HEK293 (cell line): ENCODE results near the gene ANGPTL4.

Source experiments
- BCL11A ChIP-seq: fragments of 450-650 bp; formaldehyde crosslinking; IDR thresholded peaks from 2 replicates; pipeline ENCODE4 v1.5.1; 2016; ENCODE audit warnings: low read depth, missing biosample characterization, missing genetic modification characterization
- SALL2 ChIP-seq: fragments of 450-650 bp; formaldehyde crosslinking; IDR thresholded peaks from 2 replicates; pipeline ENCODE4 v1.5.0; 2017; ENCODE audit warnings: missing biosample characterization, mild to moderate bottlenecking, missing genetic modification characterization, borderline replicate concordance
- ZBTB10 ChIP-seq: fragments of 450-650 bp; formaldehyde crosslinking; IDR thresholded peaks from 2 replicates; pipeline ENCODE4 v1.5.1; 2016; ENCODE audit warnings: missing biosample characterization, missing genetic modification characterization
- ZBTB20 ChIP-seq: fragments of 450-650 bp; formaldehyde crosslinking; IDR thresholded peaks from 2 replicates; pipeline ENCODE4 v1.5.1; 2016; ENCODE audit warnings: missing biosample characterization, missing genetic modification characterization
- ZNF148 ChIP-seq: fragments of 450-650 bp; formaldehyde crosslinking; IDR thresholded peaks from 2 replicates; pipeline ENCODE4 v1.5.0; 2017; ENCODE audit warnings: missing biosample characterization, missing genetic modification characterization, borderline replicate concordance
- ZNF18 ChIP-seq: fragments of 450-650 bp; formaldehyde crosslinking; IDR thresholded peaks from 2 replicates; pipeline ENCODE4 v1.5.1; 2016; ENCODE audit warnings: missing biosample characterization, missing genetic modification characterization
- ZNF184 ChIP-seq: fragments of 450-650 bp; IDR thresholded peaks from 2 replicates; pipeline ENCODE4 v1.5.1; 2018; ENCODE audit warnings: missing biosample characterization, mild to moderate bottlenecking, missing genetic modification characterization
- ZNF24 ChIP-seq: fragments of 450-650 bp; formaldehyde crosslinking; IDR thresholded peaks from 2 replicates; pipeline ENCODE4 v1.5.1; 2016; ENCODE audit warnings: missing biosample characterization, missing genetic modification characterization
- ZNF280D ChIP-seq: fragments of 450-650 bp; formaldehyde crosslinking; IDR thresholded peaks from 2 replicates; pipeline ENCODE4 v1.5.1; 2016; ENCODE audit warnings: missing biosample characterization, missing genetic modification characterization
- ZNF324 ChIP-seq: fragments of 450-650 bp; formaldehyde crosslinking; IDR thresholded peaks from 2 replicates; pipeline ENCODE4 v1.5.1; 2016; ENCODE audit warnings: missing biosample characterization, missing genetic modification characterization
- ZNF416 ChIP-seq: fragments of 450-650 bp; formaldehyde crosslinking; IDR thresholded peaks from 2 replicates; pipeline ENCODE4 v1.5.1; 2016; ENCODE audit warnings: missing biosample characterization, missing genetic modification characterization
- ZNF449 ChIP-seq: fragments of 450-650 bp; formaldehyde crosslinking; IDR thresholded peaks from 2 replicates; pipeline ENCODE4 v1.5.1; 2017; ENCODE audit warnings: missing biosample characterization, mild to moderate bottlenecking, missing genetic modification characterization, moderate library complexity
- ZNF529 ChIP-seq: fragments of 450-650 bp; formaldehyde crosslinking; IDR thresholded peaks from 2 replicates; pipeline ENCODE4 v1.5.1; 2017; ENCODE audit warnings: missing genetic modification characterization, missing biosample characterization; ENCODE audit not compliant: insufficient replicate concordance
- ZNF544 ChIP-seq: fragments of 450-650 bp; formaldehyde crosslinking; IDR thresholded peaks from 2 replicates; pipeline ENCODE4 v1.5.0; 2017; ENCODE audit warnings: missing biosample characterization, missing genetic modification characterization
- ZNF610 ChIP-seq: fragments of 450-650 bp; formaldehyde crosslinking; IDR thresholded peaks from 2 replicates; pipeline ENCODE4 v1.5.1; 2016; ENCODE audit warnings: missing biosample characterization, missing genetic modification characterization, borderline replicate concordance
- ZNF654 ChIP-seq: fragments of 450-650 bp; formaldehyde crosslinking; IDR thresholded peaks from 2 replicates; pipeline ENCODE4 v1.5.1; 2016; ENCODE audit warnings: low read depth, missing biosample characterization, missing genetic modification characterization
- ZSCAN30 ChIP-seq: fragments of 450-650 bp; IDR thresholded peaks from 2 replicates; pipeline ENCODE4 v1.5.1; 2018; ENCODE audit warnings: missing biosample characterization, mild to moderate bottlenecking, missing genetic modification characterization, moderate library complexity

ANGPTL4 gene

GRCh38 chr19:8367327-8368001 lies 3.5 kb downstream of the ANGPTL4 start (continued):
- no peak for TF ChIP-seq ZNF18 (tag by site-specific recombination)
- TF ChIP-seq ZNF184 (tag by site-specific recombination), result no peak
- TF ChIP-seq ZNF610, result peak; percentile 71; the same call in 1 of the 2 replicates
- TF ChIP-seq ZSCAN30 (tag by site-specific recombination), result 0 out of 2 replicates have a peak, but pooled peaks have one; percentile 24
- no peak for TF ChIP-seq ZNF544 (tag by site-specific recombination)
- TF ChIP-seq ZNF654 (tag by site-specific recombination), result no peak
- TF ChIP-seq BCL11A (tag by site-specific recombination), result no peak
- TF ChIP-seq SALL2, result no peak
- no peak for TF ChIP-seq ZNF280D
- TF ChIP-seq ZBTB20 (tag by site-specific recombination), result no peak
- no peak for TF ChIP-seq ZNF416 (tag by site-specific recombination)
- TF ChIP-seq ZNF324 (tag by site-specific recombination), result peak; percentile 89
- no peak for TF ChIP-seq ZNF449 (tag by site-specific recombination)
- TF ChIP-seq ZNF148 (tag by site-specific recombination), result 0 out of 2 replicates have a peak, but pooled peaks have one; percentile 26
- TF ChIP-seq ZBTB10 (tag by site-specific recombination), result peak; percentile 67; the same call in 1 of the 2 replicates
- TF ChIP-seq ZNF529 (tag by site-specific recombination), result no peak
- TF ChIP-seq ZNF24, result peak; percentile 97
